Measurements from ENCODE around the gene CEP41.

- TF ChIP-seq SUZ12 (IDR thresholded peaks at IDR 0.05; ENCODE audit: unreplicated experiment) (no peak), SP1 (IDR thresholded peaks at IDR 0.05; ENCODE audit: low read depth, low read length) (no peak), CTCF (IDR thresholded peaks at IDR 0.05 in 2 of 3, conservative IDR thresholded peaks at IDR 0.05 in 1 of 3; ENCODE audit: control insufficient read depth in 2 of 3, extremely low read depth in 1 of 3, insufficient read depth in 1 of 3, low read depth in 3 of 3, low read length in 3 of 3) (no peak), TARDBP (IDR thresholded peaks at IDR 0.05; ENCODE audit: borderline replicate concordance) (no peak), SPI1 (IDR thresholded peaks at IDR 0.05; ENCODE audit: borderline replicate concordance, insufficient read depth, low read depth, low read length) (no peak), TCF7 (IDR thresholded peaks at IDR 0.05; ENCODE audit: borderline replicate concordance) (no peak), GABPA (IDR thresholded peaks at IDR 0.05; ENCODE audit: low read depth) (no peak), HDGF (IDR thresholded peaks at IDR 0.05) (no peak), ETV6 (conservative IDR thresholded peaks at IDR 0.05 in 1 of 2, IDR thresholded peaks at IDR 0.05 in 1 of 2; ENCODE audit: borderline replicate concordance in 1 of 2, low read depth in 1 of 2) (no peak)
These were observed 35.7 kb upstream of the CEP41 start for GRCh38 chr7:130476297-130477150.

Measured in GM12878 (cell line).